Activated CD8-positive, alpha-beta T cell treated with anti-CD3 and anti-CD28 coated beads for 36 hours (primary cell): ENCODE data around the gene PTDSS2. TPM values are rescaled to one million over a fixed set of nuclear protein-coding genes. Genes with fewer than 3 reads are reported as not detected.

ENCODE experiments used
- ATAC-seq: fragments of 200-7000 bp; cut with Tn5 transposase; one replicate; pipeline ENCODE4 v1.10.0; 2021; ENCODE audit warnings: mild to moderate bottlenecking, moderate library complexity
- CTCF ChIA-PET: fragments of 350-600 bp; sonication (Branson Sonifier 250); formaldehyde crosslinking; loops from one replicate; lab custom pipeline; 2021; ENCODE audit warnings: antibody characterized with exemption; lab: Charles Lee
- POLR2A ChIA-PET: fragments of 350-600 bp; sonication (Branson Sonifier 250); formaldehyde crosslinking; loops from one replicate; lab custom pipeline; 2021; ENCODE audit warnings: antibody characterized with exemption; lab: Charles Lee
- DNase-seq: peaks from one replicate; pipeline ENCODE4 v3.0.0-alpha.2; 2020
- H3K27ac Mint-ChIP-seq: one replicate; pipeline ENCODE4 v1.8.0; 2021; ENCODE audit warnings: mild to moderate bottlenecking, mixed read lengths
- H3K27me3 Mint-ChIP-seq: one replicate; pipeline ENCODE4 v1.8.0; 2021; ENCODE audit warnings: mixed read lengths
- H3K36me3 Mint-ChIP-seq: one replicate; pipeline ENCODE4 v1.8.0; 2021; ENCODE audit warnings: low read depth, mixed read lengths
- H3K4me1 Mint-ChIP-seq: one replicate; pipeline ENCODE4 v1.8.0; 2021; ENCODE audit warnings: low read depth, mixed read lengths
- H3K4me3 Mint-ChIP-seq: one replicate; pipeline ENCODE4 v1.8.0; 2021; ENCODE audit warnings: mild to moderate bottlenecking, moderate library complexity, mixed read lengths
- H3K9me3 Mint-ChIP-seq: one replicate; pipeline ENCODE4 v1.8.0; 2021; ENCODE audit warnings: mixed read lengths
- intact Hi-C: fragments of 100-400 bp; cut with micrococcal nuclease; formaldehyde crosslinking; loops from one replicate; pipeline ENCODE4 v1.10.0; 2022
- total RNA-seq, 2 experiments: library from RNA; stranded (reverse); gene quantifications; one replicate each; pipeline ENCODE4 v1.2.3, GENCODE V29; 2021
- TF ChIP-seq, protein P1 (sequence below): fragments of 200-600 bp; IDR thresholded peaks from one replicate; pipeline ENCODE4 v1.8.0; 2022; ENCODE audit warnings: antibody characterized with exemption, mild to moderate bottlenecking

Gene PTDSS2
- total RNA-seq, 2 experiments from 2014 or later: 17.4 to 18.0 TPM

DNA sequence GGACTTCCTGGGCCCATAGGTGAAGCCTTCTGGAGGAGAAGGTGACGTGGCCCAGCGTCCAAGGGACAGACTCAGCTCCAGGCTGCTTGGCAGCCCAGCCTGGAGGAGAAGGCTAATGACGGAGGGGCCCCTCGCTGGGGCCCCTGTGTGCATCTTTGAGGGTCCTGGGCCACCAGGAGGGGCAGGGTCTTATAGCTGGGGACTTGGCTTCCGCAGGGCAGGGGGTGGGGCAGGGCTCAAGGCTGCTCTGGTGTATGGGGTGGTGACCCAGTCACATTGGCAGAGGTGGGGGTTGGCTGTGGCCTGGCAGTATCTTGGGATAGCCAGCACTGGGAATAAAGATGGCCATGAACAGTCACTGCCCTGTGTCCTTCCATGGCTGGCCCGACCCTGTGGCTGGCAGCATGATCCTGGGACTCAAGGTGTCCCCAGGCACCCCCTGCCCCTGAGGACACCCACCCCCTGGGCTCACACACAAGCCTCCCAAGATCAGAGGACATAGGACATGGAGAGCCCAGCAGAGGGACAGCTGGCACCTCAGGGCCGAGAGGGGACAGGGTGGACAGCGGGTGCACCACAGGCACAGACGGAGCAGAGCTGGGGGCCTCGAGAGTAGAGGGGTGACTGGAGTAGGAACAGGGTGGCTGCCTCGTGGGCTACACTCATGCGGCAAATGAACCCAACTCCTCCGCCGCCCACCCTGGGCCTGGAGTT, 45.4 kb upstream of the PTDSS2 start:
- DNase-seq (no peak), ATAC-seq (no peak)
- peaks cover 5% of the 10 kb centered on the region for H3K4me1 Mint-ChIP-seq
- TF ChIP-seq, protein P1, sequence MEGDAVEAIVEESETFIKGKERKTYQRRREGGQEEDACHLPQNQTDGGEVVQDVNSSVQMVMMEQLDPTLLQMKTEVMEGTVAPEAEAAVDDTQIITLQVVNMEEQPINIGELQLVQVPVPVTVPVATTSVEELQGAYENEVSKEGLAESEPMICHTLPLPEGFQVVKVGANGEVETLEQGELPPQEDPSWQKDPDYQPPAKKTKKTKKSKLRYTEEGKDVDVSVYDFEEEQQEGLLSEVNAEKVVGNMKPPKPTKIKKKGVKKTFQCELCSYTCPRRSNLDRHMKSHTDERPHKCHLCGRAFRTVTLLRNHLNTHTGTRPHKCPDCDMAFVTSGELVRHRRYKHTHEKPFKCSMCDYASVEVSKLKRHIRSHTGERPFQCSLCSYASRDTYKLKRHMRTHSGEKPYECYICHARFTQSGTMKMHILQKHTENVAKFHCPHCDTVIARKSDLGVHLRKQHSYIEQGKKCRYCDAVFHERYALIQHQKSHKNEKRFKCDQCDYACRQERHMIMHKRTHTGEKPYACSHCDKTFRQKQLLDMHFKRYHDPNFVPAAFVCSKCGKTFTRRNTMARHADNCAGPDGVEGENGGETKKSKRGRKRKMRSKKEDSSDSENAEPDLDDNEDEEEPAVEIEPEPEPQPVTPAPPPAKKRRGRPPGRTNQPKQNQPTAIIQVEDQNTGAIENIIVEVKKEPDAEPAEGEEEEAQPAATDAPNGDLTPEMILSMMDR: no peak
- ChIA-PET POLR2A (interaction anchor here (1.2 kb wide), 1 partner anchor 10 kb away, joined by 4 read pairs; the partner anchor contains the start of gene SIGIRR), CTCF (interaction anchor here (1.9 kb wide), 1 partner anchor 44 kb away, joined by 7 read pairs; no protein-coding TSS in a partner anchor)
- no peak overlapping the region for H3K4me3 Mint-ChIP-seq
- H3K9me3 Mint-ChIP-seq: no peaks in the 10 kb centered on the region
- intact Hi-C loops: no loop called here
- H3K27me3 Mint-ChIP-seq: peaks cover 2% of the 10 kb centered on the region
- H3K27ac Mint-ChIP-seq: no peak overlapping the region
- no peaks in the 10 kb centered on the region for H3K36me3 Mint-ChIP-seq

DNA sequence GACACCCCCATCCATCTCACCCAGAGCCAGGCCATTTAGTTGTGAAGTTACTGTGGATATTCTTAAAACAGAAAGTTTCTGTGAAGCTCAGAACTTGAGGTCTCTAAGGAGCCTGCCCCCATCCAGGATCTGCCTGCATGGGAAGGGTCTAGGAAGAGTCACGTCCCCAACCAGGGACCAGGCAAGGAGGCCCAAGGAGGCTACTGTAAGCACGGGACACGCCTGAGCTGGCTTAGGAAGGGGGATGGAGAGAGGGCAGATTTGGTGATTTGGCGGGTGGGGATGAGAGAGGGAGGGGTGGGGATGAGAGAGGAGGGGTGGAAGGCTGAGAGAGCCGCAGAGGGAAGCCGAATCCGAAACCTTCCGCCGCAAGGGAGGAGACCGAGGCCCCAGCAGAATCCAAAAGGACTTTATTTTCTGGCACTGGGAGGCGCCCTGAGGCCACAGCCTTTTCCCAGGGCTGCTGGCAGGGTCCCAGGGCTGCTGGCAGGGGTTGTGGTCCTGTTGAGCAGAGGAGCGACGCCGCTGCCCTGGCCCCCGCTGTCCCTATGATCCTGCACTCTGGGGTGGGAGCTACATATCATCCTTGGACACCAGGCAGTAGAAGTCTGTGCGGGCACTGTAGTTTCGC, 44.6 kb upstream of the PTDSS2 start:
- no peak for ATAC-seq
- no peaks in the 10 kb centered on the region for H3K27me3 Mint-ChIP-seq
- H3K36me3 Mint-ChIP-seq: no peaks in the 10 kb centered on the region
- peaks cover 5% of the 10 kb centered on the region for H3K4me1 Mint-ChIP-seq
- TF ChIP-seq, protein P1: no peak
- intact Hi-C loops: no loop called here
- H3K4me3 Mint-ChIP-seq: no peak overlapping the region
- no peak for DNase-seq
- CTCF ChIA-PET: interaction anchor here (0.7 to 1.3 kb wide), 2 partner anchors 78 to 101 kb away, joined by 3 read pairs; no protein-coding TSS in a partner anchor
- H3K9me3 Mint-ChIP-seq: no peaks in the 10 kb centered on the region
- peak overlapping the region; percentile 27 for H3K27ac Mint-ChIP-seq
- POLR2A ChIA-PET: interaction anchor here (0.8 to 2.7 kb wide), 5 partner anchors 8 to 111 kb away, joined by 3 to 9 read pairs (median 5); partner anchors contain the start of gene RNH1

DNA sequence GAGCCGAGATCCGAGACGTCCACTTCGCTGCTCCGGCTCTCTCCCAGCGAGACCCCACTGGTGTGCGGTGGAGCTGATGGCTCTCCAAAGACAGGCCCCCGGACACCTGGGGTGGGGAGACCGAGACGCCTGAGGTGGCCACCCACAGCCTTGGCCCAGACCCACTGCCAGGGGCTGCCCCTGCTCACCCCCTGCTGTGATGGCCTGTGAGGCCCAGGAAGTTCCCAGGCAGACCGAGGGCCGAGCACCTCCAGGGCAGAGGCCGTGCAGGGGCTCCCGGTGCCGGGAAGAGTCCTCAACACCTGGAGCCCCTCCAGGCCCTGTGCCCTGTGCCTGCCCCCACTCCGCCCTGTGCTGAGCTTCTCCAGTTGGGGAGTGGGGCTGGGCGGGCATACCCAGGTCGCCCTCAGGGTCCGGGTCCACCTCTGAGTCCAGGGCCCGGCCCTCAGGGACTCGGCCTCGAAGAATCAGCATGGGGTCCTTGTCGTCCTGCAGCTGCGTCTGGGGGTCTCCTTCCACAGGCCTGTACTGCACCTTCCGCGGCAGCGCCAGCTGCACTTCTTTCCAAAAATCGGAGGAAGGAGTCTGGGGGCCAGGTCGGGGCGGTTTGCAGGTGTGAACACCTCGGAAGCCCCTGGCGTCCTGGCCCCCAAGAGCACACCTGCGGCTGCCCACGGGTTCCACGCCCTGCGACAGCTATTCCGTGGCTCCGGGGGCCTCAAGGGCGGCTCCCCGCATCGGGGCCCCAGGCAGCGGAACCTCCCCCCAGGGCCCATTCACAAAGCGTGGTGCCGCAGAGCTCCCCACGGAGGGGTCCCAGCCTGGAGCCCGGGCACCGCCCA, 43.9 kb upstream of the PTDSS2 start:
- Mint-ChIP-seq H3K4me3 (peak overlapping the region; percentile 27), H3K9me3 (no peaks in the 10 kb centered on the region), H3K27me3 (no peaks in the 10 kb centered on the region), H3K36me3 (no peaks in the 10 kb centered on the region), H3K27ac (no peak overlapping the region), H3K4me1 (peaks cover 5% of the 10 kb centered on the region)
- TF ChIP-seq, protein P1: no peak
- intact Hi-C loops: no loop called here
- ChIA-PET POLR2A (interaction anchor here (0.6 to 2.7 kb wide), 8 partner anchors 9 to 118 kb away, joined by 3 to 9 read pairs (median 4); partner anchors contain the start of gene RNH1), CTCF (interaction anchor here (0.7 to 3.5 kb wide), 5 partner anchors 11 to 102 kb away, joined by 3 to 26 read pairs (median 3); no protein-coding TSS in a partner anchor)
- no peak for DNase-seq
- no peak for ATAC-seq

DNA sequence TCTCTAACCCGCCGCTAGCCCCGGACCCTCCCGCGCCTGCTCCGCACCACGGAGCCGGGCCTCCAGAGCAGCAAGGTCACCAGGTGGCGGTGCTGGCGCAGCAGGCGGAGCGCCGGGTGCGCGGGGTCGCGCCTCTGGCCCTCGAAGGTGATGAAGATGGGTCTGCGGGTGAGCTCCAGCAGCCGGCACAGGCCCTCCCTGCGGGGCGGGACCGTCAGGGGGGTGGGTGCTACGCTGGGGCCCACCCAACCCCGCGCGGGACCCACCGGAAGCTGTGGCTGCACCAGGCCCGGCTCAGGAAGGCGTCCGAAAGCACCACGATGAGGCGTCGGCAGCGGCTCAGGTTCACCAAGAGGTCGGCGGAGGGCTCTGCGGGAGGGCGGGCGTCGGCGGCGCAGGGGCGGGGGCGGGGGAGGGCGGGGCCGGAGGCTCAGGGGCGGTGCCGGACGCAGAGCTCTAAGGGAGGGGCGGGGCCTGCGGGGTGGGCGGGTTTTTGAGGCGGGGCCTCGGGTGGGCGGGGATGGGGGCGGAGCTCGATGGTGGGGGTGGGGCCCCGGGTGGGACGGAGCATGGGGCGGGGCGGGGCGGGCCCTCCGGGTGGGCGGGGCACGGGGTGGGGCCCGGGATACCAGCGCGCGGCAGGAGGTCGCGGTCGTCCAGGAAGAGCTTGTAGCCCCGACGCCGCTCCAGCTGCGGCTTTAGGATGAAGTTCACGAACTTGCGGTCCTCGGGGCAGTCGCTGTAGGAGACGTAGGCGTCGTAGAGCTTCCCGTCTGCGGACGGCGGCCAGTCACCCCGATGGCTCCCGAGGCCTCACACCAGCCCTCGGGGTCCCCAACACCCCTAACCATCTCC, 43.1 kb upstream of the PTDSS2 start:
- H3K4me1 Mint-ChIP-seq: peaks cover 5% of the 10 kb centered on the region
- H3K4me3 Mint-ChIP-seq: peak overlapping the region; percentile 27
- intact Hi-C loops: no loop called here
- no peak overlapping the region for H3K27ac Mint-ChIP-seq
- H3K36me3 Mint-ChIP-seq: no peaks in the 10 kb centered on the region
- TF ChIP-seq, protein P1: no peak
- no peaks in the 10 kb centered on the region for H3K27me3 Mint-ChIP-seq
- ChIA-PET CTCF (interaction anchor here (0.9 to 3.5 kb wide), 5 partner anchors 10 to 102 kb away, joined by 3 to 26 read pairs (median 3); partner anchors contain the start of gene RNH1), POLR2A (interaction anchor here (0.5 to 2.7 kb wide), 11 partner anchors 9 to 171 kb away, joined by 3 to 9 read pairs (median 3); partner anchors contain the start of genes PSMD13, PTDSS2, RNH1 and SIRT3)
- no peaks in the 10 kb centered on the region for H3K9me3 Mint-ChIP-seq
- ATAC-seq: peak; percentile 91
- DNase-seq: peak; percentile 96
